Measurements from ENCODE around the gene TFRC.
A peak's percentile ranks its signal among the peaks of the same experiment; 100 is the strongest.
"Not testable (repeated sequence)": the region's sequence is repeated elsewhere in the genome, so short reads cannot be mapped to it uniquely, and the experiment has no call there.

TFRC gene

DNA sequence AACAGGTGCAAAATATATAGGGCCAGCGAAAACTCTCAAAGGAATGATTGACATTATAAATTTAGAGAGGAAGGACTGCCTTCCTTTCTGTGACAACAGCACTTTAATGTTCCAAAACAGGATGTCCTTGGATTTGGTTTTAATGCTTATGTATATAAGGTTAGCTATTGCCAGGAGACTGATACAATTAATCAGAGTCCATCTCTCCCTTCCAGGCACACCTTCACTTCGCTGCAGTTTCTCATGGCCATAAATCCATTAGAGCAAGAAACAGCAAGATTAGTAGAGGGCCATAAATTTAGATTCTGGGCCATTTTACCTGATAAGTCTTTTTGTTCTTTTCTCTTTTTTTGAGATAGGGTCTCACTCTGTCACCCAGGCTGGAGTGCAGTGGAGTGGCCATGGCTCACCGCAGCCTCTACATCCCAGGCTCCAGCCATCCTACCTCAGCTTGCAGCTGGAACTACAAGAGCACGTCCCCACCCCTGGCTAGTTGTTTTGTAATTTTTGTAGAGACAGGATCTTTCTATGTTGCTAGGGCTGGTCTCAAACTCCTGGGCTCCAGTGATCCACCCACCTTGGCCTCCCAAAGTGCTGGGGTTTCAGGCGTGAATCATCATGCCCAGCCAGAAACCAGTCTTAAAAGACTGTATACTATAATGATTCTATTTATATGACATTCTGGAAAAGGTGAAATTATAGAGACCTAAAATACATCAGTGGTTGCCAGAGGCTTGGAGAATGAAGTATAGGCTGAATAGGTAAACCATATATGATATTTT, 15.7 kb upstream of the TFRC start:
- DNase-seq (ENCODE audit: low read depth): no peak
- no peak for TF ChIP-seq CTCF (IDR thresholded peaks at IDR 0.05; ENCODE audit: control insufficient read depth, insufficient read depth, low read depth, low read length, missing control alignments)
- H3K4me3 ChIP-seq (ENCODE audit: control insufficient read depth, low read depth, low read length): no peak overlapping the region

DNA sequence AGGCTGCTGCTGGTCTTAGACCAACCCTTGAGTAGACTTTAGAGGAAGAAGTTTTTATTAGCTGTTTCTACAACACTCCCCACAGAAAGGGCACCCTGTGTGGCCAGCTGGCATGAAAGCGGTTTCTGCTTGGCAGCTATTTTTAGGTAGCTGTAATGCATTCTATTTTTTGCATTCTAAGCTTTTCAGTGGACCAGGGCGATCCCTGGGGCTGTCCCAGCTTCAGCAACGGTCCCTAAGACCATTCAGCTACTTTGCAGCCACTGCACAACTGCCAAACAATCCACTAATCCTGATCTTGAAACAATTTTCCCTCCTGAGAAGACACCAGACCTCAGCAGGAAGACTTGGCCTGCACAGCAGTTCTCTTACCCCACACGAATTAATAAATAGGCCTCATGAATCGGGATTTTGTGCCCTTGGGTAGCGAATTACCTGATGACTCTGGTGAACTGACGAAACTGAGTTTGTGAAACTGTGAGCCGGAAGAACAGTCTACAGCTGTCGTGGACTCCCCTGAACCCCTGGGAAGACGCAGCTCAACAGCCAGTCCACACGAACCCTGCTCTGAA, 14.6 kb upstream of the TFRC start:
- H3K4me3 ChIP-seq (ENCODE audit: control insufficient read depth, low read depth, low read length): no peak overlapping the region

GRCh38 chr3:196093317-196094111, 11.6 kb upstream of the TFRC start:
- no peak for TF ChIP-seq CTCF (IDR thresholded peaks at IDR 0.05; ENCODE audit: control insufficient read depth, insufficient read depth, low read depth, low read length, missing control alignments)
- H3K4me3 ChIP-seq (ENCODE audit: control insufficient read depth, low read depth, low read length): no peak overlapping the region

More for the DNA sequence above, 14.6 kb upstream of the TFRC start:
- no peak for DNase-seq (ENCODE audit: low read depth)
- TF ChIP-seq CTCF (IDR thresholded peaks at IDR 0.05; ENCODE audit: control insufficient read depth, insufficient read depth, low read depth, low read length, missing control alignments): no peak

GRCh38 chr3:196087906-196088305, 6.0 kb upstream of the TFRC start:
- TF ChIP-seq CTCF (IDR thresholded peaks at IDR 0.05; ENCODE audit: control insufficient read depth, insufficient read depth, low read depth, low read length, missing control alignments): no peak
- H3K4me3 ChIP-seq (ENCODE audit: control insufficient read depth, low read depth, low read length): no peak overlapping the region
- DNase-seq (ENCODE audit: low read depth): no peak

More at GRCh38 chr3:196093317-196094111, 11.6 kb upstream of the TFRC start:
- no peak for DNase-seq (ENCODE audit: low read depth)

GRCh38 chr3:196082619-196082971, 705 bp upstream of the TFRC start:
- DNase-seq (ENCODE audit: low read depth): no peak
- no peak for TF ChIP-seq CTCF (IDR thresholded peaks at IDR 0.05; ENCODE audit: control insufficient read depth, insufficient read depth, low read depth, low read length, missing control alignments)
- no peak overlapping the region for H3K4me3 ChIP-seq (ENCODE audit: control insufficient read depth, low read depth, low read length)

DNA sequence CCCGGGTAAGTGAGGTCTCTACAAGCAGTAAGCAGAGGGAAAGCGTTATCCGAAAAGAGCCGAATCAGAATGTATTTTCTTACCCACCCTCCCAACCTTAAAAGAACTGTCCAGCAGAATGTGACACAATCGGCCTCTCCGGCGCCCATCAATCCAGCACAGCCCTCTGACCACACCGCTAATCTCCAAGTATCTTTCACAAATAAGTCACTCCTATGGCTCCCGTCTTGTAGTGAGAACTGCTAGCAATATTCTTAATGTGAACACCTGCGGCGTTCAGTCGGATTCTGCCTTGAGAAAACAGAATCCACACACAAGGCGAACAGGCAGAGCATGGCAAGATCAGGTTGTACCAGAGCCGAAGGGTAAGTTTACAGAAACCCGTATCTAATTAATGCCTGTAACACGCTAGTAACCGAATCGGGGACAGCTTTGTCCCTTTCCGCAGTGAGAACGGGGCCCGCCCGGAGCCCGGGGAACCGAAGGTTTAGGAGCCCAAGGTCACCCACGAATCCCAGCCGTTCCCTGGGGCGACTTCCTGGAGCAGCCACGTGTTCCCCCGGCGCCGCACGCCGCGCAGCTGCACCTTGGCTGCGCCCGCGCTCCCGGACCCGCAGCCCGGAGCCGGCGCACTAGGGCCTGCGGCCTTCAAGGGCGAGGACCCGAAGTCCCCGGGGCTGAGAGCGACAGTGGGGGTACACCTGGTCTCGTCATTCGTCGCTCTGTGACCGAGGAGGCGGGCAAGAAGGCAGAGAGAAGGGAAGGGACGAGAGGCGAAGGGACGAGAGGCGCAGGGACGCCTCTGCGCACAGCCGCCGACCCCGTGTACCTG, 672 bp downstream of the TFRC start:
- no peak for TF ChIP-seq CTCF (IDR thresholded peaks at IDR 0.05; ENCODE audit: control insufficient read depth, insufficient read depth, low read depth, low read length, missing control alignments)
- peak overlapping the region; percentile 95 for H3K4me3 ChIP-seq (ENCODE audit: control insufficient read depth, low read depth, low read length)
- no peak for DNase-seq (ENCODE audit: low read depth)

DNA sequence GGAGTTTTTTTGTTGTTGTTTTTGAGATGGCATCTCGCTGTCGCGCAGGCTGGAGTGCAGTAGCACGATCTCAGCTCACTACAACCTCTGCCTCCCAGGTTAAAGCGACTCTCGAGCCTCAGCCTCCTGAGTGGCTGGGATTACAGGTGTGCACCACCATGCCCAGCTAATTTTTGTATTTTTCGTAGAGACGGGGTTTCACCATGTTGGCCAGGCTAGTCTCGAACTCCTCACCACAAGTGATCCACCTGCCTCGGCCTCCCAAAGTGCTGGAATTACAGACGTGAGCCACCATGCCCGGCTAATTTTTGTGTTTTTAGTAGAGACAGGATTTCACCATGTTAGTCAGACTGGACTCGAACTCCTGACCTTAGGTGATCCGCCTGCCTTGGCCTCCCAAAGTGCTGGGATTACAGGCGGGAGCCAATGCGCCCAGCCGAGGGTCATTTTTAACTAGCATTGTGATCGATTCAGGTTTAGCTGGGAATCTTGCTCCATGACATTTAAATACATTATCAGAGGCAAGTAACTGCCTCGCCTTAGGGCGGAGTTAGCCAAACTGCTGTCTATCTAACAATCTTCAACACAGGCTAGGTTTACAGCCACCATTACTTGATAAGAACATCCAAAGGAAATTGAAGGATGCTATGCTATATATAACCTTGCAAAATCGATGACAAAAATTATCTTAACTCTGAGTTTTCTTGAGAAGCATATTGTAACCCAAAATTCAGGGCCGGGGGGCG, 1.6 kb downstream of the TFRC start:
- H3K4me3 ChIP-seq (ENCODE audit: control insufficient read depth, low read depth, low read length): peak overlapping the region; percentile 95
- not testable (repeated sequence) for DNase-seq (ENCODE audit: low read depth)
